Transverse colon (tissue), 4 donors: ENCODE measurements around the gene PLA2G4E.

ENCODE experiments used
- CTCF ChIP-seq, 5 experiments: fragments of 200-600 bp in 3 of 5; fragments of 450-650 bp in 2 of 5; sonication (generic) in 3 of 5; IDR thresholded peaks; 1 replicate in 2 of 5; 2 replicates in 3 of 5; pipeline ENCODE4 v1.5.1; 2016 to 2017; ENCODE audit warnings: antibody characterized with exemption in 5 of 5, inconsistent platforms in 3 of 5, mild to moderate bottlenecking in 2 of 5, moderate library complexity in 1 of 5
- POLR2A ChIP-seq: fragments of 450-650 bp; IDR thresholded peaks from one replicate; pipeline ENCODE4 v1.6.1; 2016; ENCODE audit warnings: antibody characterized with exemption, mild to moderate bottlenecking, moderate library complexity
- POLR2AphosphoS5 ChIP-seq, 3 donors: sonication (generic); formaldehyde crosslinking; IDR thresholded peaks; one replicate each; pipeline ENCODE4 v1.6.1; 2016; ENCODE audit warnings: antibody characterized with exemption in 3 of 3

GRCh38 chr15:41940441-41940857 is 80.4 kb downstream of the PLA2G4E start:
- TF ChIP-seq POLR2A (no peak), POLR2AphosphoS5 (IDR thresholded peaks at IDR 0.05) (no peak), CTCF (IDR thresholded peaks at IDR 0.05) (no peak)
